ENCODE data around the gene CCSER1. TPM values are rescaled to one million over a fixed set of nuclear protein-coding genes. Genes with fewer than 3 reads are reported as not detected.

CCSER1 gene
- total and polyA plus RNA-seq, 7 donors: 0.06 to 2.5 (median 0.30) TPM

- WGBS, 3 donors: 44 to 58% (median 50%) methylated on average over 4 of the region's 4 CpGs
- no peaks in the 10 kb centered on the region for H3K36me3 ChIP-seq (ENCODE audit: insufficient read depth in 1 of 2, low read depth in 1 of 2)
- no peak overlapping the region for H3K4me3 ChIP-seq
- DNase-seq: no peak
- intact Hi-C loops (cut with DNase I): no loop called here
- no peak for ATAC-seq
- H3K9me3 ChIP-seq: no peaks in the 10 kb centered on the region
- no peak for TF ChIP-seq CTCF (IDR thresholded peaks at IDR 0.05)
- no peaks in the 10 kb centered on the region for H3K27me3 ChIP-seq (ENCODE audit: insufficient read depth in 3 of 3, low read length in 2 of 3)
- H3K27ac ChIP-seq: no peak overlapping the region
- no peaks in the 10 kb centered on the region for H3K4me1 ChIP-seq
Observed at GRCh38 chr4:90815569-90815968, 688.4 kb downstream of the CCSER1 start.

- Histone ChIP-seq H3K4me1 (no peaks in the 10 kb centered on the region), H3K4me3 (no peak overlapping the region), H3K9me3 (no peaks in the 10 kb centered on the region), H3K27me3 (ENCODE audit: insufficient read depth in 3 of 3, low read length in 2 of 3) (no peaks in the 10 kb centered on the region), H3K27ac (no peak overlapping the region), H3K36me3 (ENCODE audit: insufficient read depth in 1 of 2, low read depth in 1 of 2) (no peaks in the 10 kb centered on the region)
- no peak for TF ChIP-seq CTCF (IDR thresholded peaks at IDR 0.05)
- 51 to 53% (median 52%) methylated on average over 2 of the region's 2 CpGs for WGBS, 3 donors
- intact Hi-C loops (cut with DNase I): no loop called here
- DNase-seq (no peak), ATAC-seq (no peak)
Observed at GRCh38 chr4:90816754-90817153, 689.6 kb downstream of the CCSER1 start.

GRCh38 chr4:90824266-90825150 lies 697.3 kb downstream of the CCSER1 start:
- ATAC-seq (no peak), DNase-seq (no peak)
- no peak for TF ChIP-seq CTCF (IDR thresholded peaks at IDR 0.05)
- intact Hi-C loops (cut with DNase I): no loop called here
- 68 to 80% (median 68%) methylated on average over 2 of the region's 2 CpGs for WGBS, 3 donors
- H3K9me3 ChIP-seq: no peaks in the 10 kb centered on the region
- H3K36me3 ChIP-seq (ENCODE audit: insufficient read depth in 1 of 2, low read depth in 1 of 2): no peaks in the 10 kb centered on the region
- no peak overlapping the region for H3K4me3 ChIP-seq
- H3K27ac ChIP-seq: no peak overlapping the region
- H3K27me3 ChIP-seq (ENCODE audit: insufficient read depth in 3 of 3, low read length in 2 of 3): no peaks in the 10 kb centered on the region
- H3K4me1 ChIP-seq: no peaks in the 10 kb centered on the region

- no peaks in the 10 kb centered on the region for H3K4me1 ChIP-seq
- no peak overlapping the region for H3K4me3 ChIP-seq
- no peak for ATAC-seq
- H3K27me3 ChIP-seq (ENCODE audit: insufficient read depth in 3 of 3, low read length in 2 of 3): no peaks in the 10 kb centered on the region
- H3K9me3 ChIP-seq: no peaks in the 10 kb centered on the region
- no peaks in the 10 kb centered on the region for H3K36me3 ChIP-seq (ENCODE audit: insufficient read depth in 1 of 2, low read depth in 1 of 2)
- H3K27ac ChIP-seq: no peak overlapping the region
- no peak for DNase-seq
- 84 to 90% (median 86%) methylated on average over 6 of the region's 6 CpGs for WGBS, 3 donors
- no peak for TF ChIP-seq CTCF (IDR thresholded peaks at IDR 0.05)
- intact Hi-C loops (cut with DNase I): no loop called here
Observed at GRCh38 chr4:90825849-90826248, 698.7 kb downstream of the CCSER1 start.
